OCI-LY7 (cell line): Measurements from ENCODE around the gene ZMYND8. TPM values are rescaled to one million over a fixed set of nuclear protein-coding genes. Genes with fewer than 3 reads are reported as not detected.

Experiments
- BruUV-seq: library from RNA; stranded (reverse); fragments of 400-500 nt; replicated peaks from 2 replicates; lab custom pipeline; 2021; lab: Mats Ljungman, UMichigan
- CTCF ChIA-PET: fragments of 300-600 bp; sonication (Branson Sonifier 250); formaldehyde crosslinking; loops from one replicate; lab custom pipeline; 2022; ENCODE audit warnings: antibody characterized with exemption; ENCODE audit not compliant: unreplicated experiment; lab: Charles Lee
- POLR2A ChIA-PET: fragments of 300-600 bp; sonication (Branson Sonifier 250); formaldehyde crosslinking; loops from one replicate; lab custom pipeline; 2022; ENCODE audit warnings: antibody characterized with exemption; lab: Charles Lee
- DNase-seq: peaks from one replicate; pipeline ENCODE4 v3.0.0-alpha.2; 2015; ENCODE audit warnings: low spot score
- H2AFZ ChIP-seq: fragments of 200-600 bp; sonication (generic), shearing (Covaris generic); 2 replicates; pipeline ENCODE4 v1.6.1; 2014; ENCODE audit warnings: mild to moderate bottlenecking, antibody characterized with exemption, low read length, moderate library complexity
- H3K27ac ChIP-seq: fragments of 200-600 bp; sonication (generic); 2 replicates; pipeline ENCODE4 v1.5.1; 2014; ENCODE audit warnings: mixed run types, low read depth, mild to moderate bottlenecking, moderate library complexity, low read length, inconsistent platforms; ENCODE audit not compliant: poor library complexity, severe bottlenecking
- H3K36me3 ChIP-seq: fragments of 200-600 bp; sonication (generic); 2 replicates; pipeline ENCODE4 v1.6.1; 2014; ENCODE audit warnings: mild to moderate bottlenecking, antibody characterized with exemption, low read length, moderate library complexity, mixed read lengths; ENCODE audit not compliant: insufficient read depth
- H3K4me1 ChIP-seq: fragments of 200-600 bp; sonication (generic); 2 replicates; pipeline ENCODE4 v1.5.1; 2014; ENCODE audit warnings: mild to moderate bottlenecking, low read length; ENCODE audit not compliant: insufficient read depth, poor library complexity, severe bottlenecking
- H3K4me2 ChIP-seq: fragments of 200-600 bp; sonication (generic); 2 replicates; pipeline ENCODE4 v1.6.1; 2014; ENCODE audit warnings: mild to moderate bottlenecking, low read length
- H3K4me3 ChIP-seq: fragments of 200-600 bp; sonication (generic); 2 replicates; pipeline ENCODE4 v1.5.1; 2014; ENCODE audit warnings: mild to moderate bottlenecking, low read depth, low read length; ENCODE audit not compliant: poor library complexity, severe bottlenecking
- H3K79me2 ChIP-seq: fragments of 200-600 bp; sonication (generic); 2 replicates; pipeline ENCODE4 v1.6.1; 2016; ENCODE audit warnings: low read depth, mild to moderate bottlenecking, low read length, moderate library complexity, mixed read lengths; ENCODE audit not compliant: insufficient read depth
- H3K9me2 ChIP-seq: fragments of 200-600 bp; sonication (generic); 2 replicates; pipeline ENCODE4 v1.6.1; 2016; ENCODE audit warnings: mild to moderate bottlenecking, low read length, mixed read lengths; ENCODE audit not compliant: insufficient read depth
- H3K9me3 ChIP-seq: fragments of 200-600 bp; sonication (generic); 2 replicates; pipeline ENCODE4 v1.6.1; 2014; ENCODE audit warnings: mild to moderate bottlenecking, mixed run types, low read length, mixed read lengths
- H4K20me1 ChIP-seq: fragments of 200-600 bp; sonication (generic); 2 replicates; pipeline ENCODE4 v1.6.1; 2014; ENCODE audit warnings: mild to moderate bottlenecking, antibody characterized with exemption, low read length, moderate library complexity, mixed read lengths; ENCODE audit not compliant: insufficient read depth
- CTCF ChIP-seq: fragments of 200-600 bp; sonication (generic); conservative IDR thresholded peaks from 2 replicates; pipeline ENCODE4 v1.5.1; 2014; ENCODE audit warnings: mild to moderate bottlenecking, antibody characterized with exemption, low read length, moderate library complexity, mixed read lengths
- EZH2phosphoT487 ChIP-seq: fragments of 200-600 bp; sonication (generic); IDR thresholded peaks from 2 replicates; pipeline ENCODE4 v1.6.1; 2018; ENCODE audit warnings: low read depth, borderline replicate concordance, mild to moderate bottlenecking, mixed run types, antibody characterized with exemption, low read length, moderate library complexity, mixed read lengths
- intact Hi-C: fragments of 100-400 bp; cut with micrococcal nuclease; formaldehyde crosslinking; loops from one replicate; pipeline ENCODE4 v1.10.0; 2022; ENCODE audit not compliant: unreplicated experiment
- total RNA-seq, 2 experiments: library from RNA; depleted of rRNA in 1 of 2; stranded (reverse); fragments of >200 nt in 1 of 2; shearing (Covaris generic) in 1 of 2; gene quantifications; 2 replicates each; pipeline ENCODE4 v1.2.3, GENCODE V29; 2014 to 2022

ZMYND8 gene
- total RNA-seq, 2 experiments from 2014 or later, result 30.4 to 69.1 TPM

DNA sequence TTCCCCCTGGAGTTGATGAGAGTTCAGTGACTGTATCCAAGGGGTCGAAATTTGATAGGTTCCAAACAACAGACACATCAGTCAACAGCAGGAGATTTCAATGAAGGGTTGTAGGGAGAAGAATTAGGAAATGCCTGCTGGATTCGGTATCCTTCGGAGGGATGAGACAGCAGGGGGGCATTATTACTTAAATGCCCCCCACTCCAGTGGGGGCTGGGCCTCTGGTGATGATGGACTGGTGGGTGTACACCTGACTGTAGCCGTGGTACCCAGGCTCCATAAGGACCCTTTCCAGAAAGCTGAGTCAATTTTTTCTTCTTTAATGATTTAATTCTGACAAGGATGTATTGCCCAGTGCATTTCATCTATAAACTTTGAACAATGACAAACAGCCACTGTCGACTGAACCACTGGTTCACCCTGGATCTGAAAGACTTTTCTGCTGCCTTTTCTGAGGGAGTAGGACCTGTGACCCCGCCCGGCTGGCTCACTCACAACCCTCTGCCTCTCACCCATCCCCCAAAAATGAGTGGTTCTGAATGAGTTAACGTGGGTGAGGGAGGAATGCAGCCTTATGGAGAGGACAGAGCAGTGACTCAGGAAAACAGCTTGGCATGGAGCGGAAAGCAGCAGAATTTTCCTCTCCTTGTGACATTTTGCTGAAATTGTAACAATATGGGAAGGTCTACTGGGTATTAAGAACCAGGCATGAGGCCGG, 41.0 kb downstream of the ZMYND8 start:
- ChIA-PET POLR2A (interaction anchor here (0.6 to 1.0 kb wide), 3 partner anchors 36 to 151 kb away, joined by 4 to 6 read pairs (median 4); no protein-coding TSS in a partner anchor), CTCF (no interaction called here)
- DNase-seq, result no peak
- no peaks in the 10 kb centered on the region for H3K9me3 ChIP-seq
- no TSS peak for BruUV-seq
- no peak overlapping the region for H3K4me3 ChIP-seq
- no peak for TF ChIP-seq CTCF
- TF ChIP-seq EZH2phosphoT487, result no peak
- intact Hi-C loops, result no loop called here
- no peak overlapping the region for H3K4me2 ChIP-seq
- H2AFZ ChIP-seq, result no peak overlapping the region
- H3K36me3 ChIP-seq, result peaks cover 71% of the 10 kb centered on the region
- H3K4me1 ChIP-seq, result peaks cover 20% of the 10 kb centered on the region
- H3K27ac ChIP-seq, result no peak overlapping the region
- peaks cover 97% of the 10 kb centered on the region for H3K79me2 ChIP-seq
- H3K9me2 ChIP-seq, result no peaks in the 10 kb centered on the region
- no peaks in the 10 kb centered on the region; the same call in 1 of the 2 replicates for H4K20me1 ChIP-seq

GRCh38 chr20:47314647-47315338, 41.7 kb downstream of the ZMYND8 start:
- Histone ChIP-seq H3K9me2 (no peaks in the 10 kb centered on the region), H3K4me3 (no peak overlapping the region), H4K20me1 (no peaks in the 10 kb centered on the region; the same call in 1 of the 2 replicates), H3K27ac (no peak overlapping the region), H3K9me3 (no peaks in the 10 kb centered on the region), H3K4me1 (peaks cover 20% of the 10 kb centered on the region), H3K79me2 (peaks cover 93% of the 10 kb centered on the region), H2AFZ (no peak overlapping the region), H3K36me3 (peaks cover 75% of the 10 kb centered on the region), H3K4me2 (no peak overlapping the region)
- intact Hi-C loops, result no loop called here
- no peak for DNase-seq
- TF ChIP-seq CTCF (no peak), EZH2phosphoT487 (no peak)
- BruUV-seq, result no TSS peak
- CTCF ChIA-PET, result no interaction called here
- POLR2A ChIA-PET, result no interaction called here
